HCT116 (cell line): ENCODE measurements around the gene C14orf132.

Experiments used
- CEBPB ChIP-seq: IDR thresholded peaks from 2 replicates; pipeline ENCODE4 v1.6.1; 2012; ENCODE audit warnings: low read depth
- CTCF ChIP-seq, 3 experiments: fragments of 200-600 bp in 1 of 3; sonication (generic) in 1 of 3; IDR thresholded peaks in 2 of 3; conservative IDR thresholded peaks in 1 of 3; 2 replicates each; pipeline ENCODE4 v1.5.1; 2012 to 2017; ENCODE audit warnings: low read depth in 2 of 3, low read length in 2 of 3, antibody characterized with exemption in 1 of 3, borderline replicate concordance in 1 of 3, control low read depth in 1 of 3, mild to moderate bottlenecking in 1 of 3, mixed read lengths in 1 of 3, mixed run types in 1 of 3, moderate library complexity in 1 of 3; ENCODE audit not compliant: insufficient read depth in 1 of 3
- EZH2 ChIP-seq: fragments of 200-600 bp; sonication (generic); IDR thresholded peaks from 2 replicates; pipeline ENCODE4 v1.6.1; 2017; ENCODE audit warnings: antibody characterized with exemption, mixed run types
- EZH2phosphoT487 ChIP-seq: fragments of 200-600 bp; IDR thresholded peaks from 2 replicates; pipeline ENCODE4 v1.6.1; 2018; ENCODE audit warnings: antibody characterized with exemption, borderline replicate concordance
- MAX ChIP-seq: IDR thresholded peaks from 2 replicates; pipeline ENCODE4 v1.6.1; 2012
- POLR2A ChIP-seq: IDR thresholded peaks from 2 replicates; pipeline ENCODE4 v1.7.0; 2011; ENCODE audit warnings: borderline replicate concordance; ENCODE audit not compliant: insufficient read depth, insufficient read length; ENCODE audit errors: extremely low read depth
- POLR2AphosphoS5 ChIP-seq: IDR thresholded peaks from 2 replicates; pipeline ENCODE4 v1.6.1; 2011; ENCODE audit warnings: mild to moderate bottlenecking, low read depth, low read length, moderate library complexity
- SIN3A ChIP-seq: IDR thresholded peaks from 2 replicates; pipeline ENCODE4 v1.6.1; 2012; ENCODE audit warnings: low read depth

GRCh38 chr14:96059519-96060135 lies 20.5 kb downstream of the C14orf132 start:
- no peak for TF ChIP-seq EZH2phosphoT487
- no peak for TF ChIP-seq CTCF (IDR thresholded peaks at IDR 0.05 in 2 of 3, conservative IDR thresholded peaks at IDR 0.05 in 1 of 3; ENCODE audit: borderline replicate concordance in 1 of 3, insufficient read depth in 1 of 3, low read depth in 2 of 3, low read length in 2 of 3)
- TF ChIP-seq CEBPB = no peak
- TF ChIP-seq POLR2A = no peak
- TF ChIP-seq EZH2 = no peak
- TF ChIP-seq MAX = no peak
- TF ChIP-seq POLR2AphosphoS5 = no peak
- no peak for TF ChIP-seq SIN3A
